Activated CD4-positive, alpha-beta T cell treated with anti-CD3 and anti-CD28 coated beads for 36 hours (primary cell): ENCODE measurements around the gene RIC1. TPM values are rescaled to one million over a fixed set of nuclear protein-coding genes. Genes with fewer than 3 reads are reported as not detected.

ENCODE experiments used
- ATAC-seq: fragments of 200-7000 bp; cut with Tn5 transposase; one replicate; pipeline ENCODE4 v1.10.0; 2021; ENCODE audit warnings: mild to moderate bottlenecking, moderate library complexity
- CTCF ChIA-PET: fragments of 350-600 bp; sonication (Branson Sonifier 250); formaldehyde crosslinking; loops from one replicate; lab custom pipeline; 2021; ENCODE audit warnings: antibody characterized with exemption; lab: Charles Lee
- POLR2A ChIA-PET: fragments of 350-600 bp; sonication (Branson Sonifier 250); formaldehyde crosslinking; loops from one replicate; lab custom pipeline; 2021; ENCODE audit warnings: antibody characterized with exemption, inconsistent platforms; lab: Charles Lee
- DNase-seq: peaks from one replicate; pipeline ENCODE4 v3.0.0-alpha.2; 2020
- H3K27ac Mint-ChIP-seq: one replicate; pipeline ENCODE4 v1.8.0; 2021; ENCODE audit warnings: mixed read lengths
- H3K27me3 Mint-ChIP-seq: one replicate; pipeline ENCODE4 v1.8.0; 2021; ENCODE audit warnings: mixed read lengths
- H3K36me3 Mint-ChIP-seq: one replicate; pipeline ENCODE4 v1.8.0; 2021; ENCODE audit warnings: low read depth, mixed read lengths
- H3K4me1 Mint-ChIP-seq: one replicate; pipeline ENCODE4 v1.8.0; 2021; ENCODE audit warnings: mixed read lengths
- H3K4me3 Mint-ChIP-seq: one replicate; pipeline ENCODE4 v1.8.0; 2021; ENCODE audit warnings: mild to moderate bottlenecking, moderate library complexity, mixed read lengths
- H3K9me3 Mint-ChIP-seq: one replicate; pipeline ENCODE4 v1.8.0; 2021; ENCODE audit warnings: low read depth, mixed read lengths
- intact Hi-C, 2 experiments: fragments of 100-400 bp; cut with DNase I in 1 of 2; cut with micrococcal nuclease in 1 of 2; formaldehyde crosslinking; loops; one replicate each; pipeline versions ENCODE4 v1.14.2 to v1.15.1; 2022 to 2024; cut with DNase I, micrococcal nuclease
- total RNA-seq, 2 experiments: library from RNA; stranded (reverse); gene quantifications; one replicate each; pipeline ENCODE4 v1.2.3, GENCODE V29; 2021

RIC1 gene
- total RNA-seq, 2 experiments from 2014 or later: 13.6 to 17.1 TPM

GRCh38 chr9:5800969-5801738 is 172.2 kb downstream of the RIC1 start:
- no peak for DNase-seq
- Mint-ChIP-seq H3K9me3 (no peaks in the 10 kb centered on the region), H3K4me1 (peaks cover 21% of the 10 kb centered on the region), H3K27ac (no peak overlapping the region), H3K4me3 (no peak overlapping the region), H3K36me3 (peaks cover 17% of the 10 kb centered on the region), H3K27me3 (no peaks in the 10 kb centered on the region)
- intact Hi-C loops: loop anchor here in 1 of 2 experiments (5.0 kb wide), 1 partner anchor 251 kb away; no protein-coding TSS in a partner anchor
- peak; percentile 75 for ATAC-seq
- CTCF ChIA-PET: interaction anchor here (1.0 kb wide), 2 partner anchors 8 to 32 kb away, joined by 3 read pairs; partner anchors contain the start of gene ERMP1
- POLR2A ChIA-PET: no interaction called here

- ATAC-seq: no peak
- H3K4me1 Mint-ChIP-seq: peaks cover 21% of the 10 kb centered on the region
These were observed 172.8 kb downstream of the RIC1 start for GRCh38 chr9:5801739-5802113.

GRCh38 chr9:5805478-5805877 is 176.6 kb downstream of the RIC1 start:
- ChIA-PET POLR2A (interaction anchor here (0.7 kb wide), 1 partner anchor 67 kb away, joined by 3 read pairs; no protein-coding TSS in a partner anchor), CTCF (interaction anchor here (0.9 kb wide), 1 partner anchor 53 kb away, joined by 3 read pairs; no protein-coding TSS in a partner anchor)
- H3K27ac Mint-ChIP-seq: no peak overlapping the region
- intact Hi-C loops: no loop called here
- DNase-seq (no peak), ATAC-seq (no peak)
- H3K27me3 Mint-ChIP-seq: no peaks in the 10 kb centered on the region
- peaks cover 10% of the 10 kb centered on the region for H3K4me1 Mint-ChIP-seq
- no peak overlapping the region for H3K4me3 Mint-ChIP-seq
- H3K9me3 Mint-ChIP-seq: no peaks in the 10 kb centered on the region
- peaks cover 15% of the 10 kb centered on the region for H3K36me3 Mint-ChIP-seq

More at GRCh38 chr9:5801739-5802113, 172.8 kb downstream of the RIC1 start:
- no peak for DNase-seq
- CTCF ChIA-PET: interaction anchor here (1.0 kb wide), 1 partner anchor 9 kb away, joined by 3 read pairs; no protein-coding TSS in a partner anchor
- H3K27ac Mint-ChIP-seq: no peak overlapping the region
- H3K27me3 Mint-ChIP-seq: no peaks in the 10 kb centered on the region
- H3K9me3 Mint-ChIP-seq: no peaks in the 10 kb centered on the region
- H3K36me3 Mint-ChIP-seq: peaks cover 13% of the 10 kb centered on the region
- intact Hi-C loops: loop anchor here in 1 of 2 experiments (5.0 kb wide), 1 partner anchor 251 kb away; no protein-coding TSS in a partner anchor
- POLR2A ChIA-PET: no interaction called here
- no peak overlapping the region for H3K4me3 Mint-ChIP-seq

- intact Hi-C loops: no loop called here
- no peak overlapping the region for H3K4me3 Mint-ChIP-seq
- H3K36me3 Mint-ChIP-seq: peaks cover 19% of the 10 kb centered on the region
- no peak for ATAC-seq
- H3K9me3 Mint-ChIP-seq: no peaks in the 10 kb centered on the region
- ChIA-PET CTCF (interaction anchor here (0.7 to 1.6 kb wide), 3 partner anchors 13 to 123 kb away, joined by 3 to 7 read pairs (median 4); no protein-coding TSS in a partner anchor), POLR2A (no interaction called here)
- H3K27me3 Mint-ChIP-seq: no peaks in the 10 kb centered on the region
- DNase-seq: no peak
- no peak overlapping the region for H3K27ac Mint-ChIP-seq
- H3K4me1 Mint-ChIP-seq: no peaks in the 10 kb centered on the region
These were observed 182.8 kb downstream of the RIC1 start for GRCh38 chr9:5811751-5812150.

GRCh38 chr9:5813824-5814223 is 184.9 kb downstream of the RIC1 start:
- H3K27me3 Mint-ChIP-seq: no peaks in the 10 kb centered on the region
- H3K4me1 Mint-ChIP-seq: no peaks in the 10 kb centered on the region
- POLR2A ChIA-PET: no interaction called here
- no peaks in the 10 kb centered on the region for H3K9me3 Mint-ChIP-seq
- H3K36me3 Mint-ChIP-seq: peaks cover 30% of the 10 kb centered on the region
- H3K27ac Mint-ChIP-seq: no peak overlapping the region
- DNase-seq: no peak
- H3K4me3 Mint-ChIP-seq: no peak overlapping the region
- no peak for ATAC-seq
- CTCF ChIA-PET: no interaction called here
- intact Hi-C loops: no loop called here

GRCh38 chr9:5815461-5815860 is 186.6 kb downstream of the RIC1 start:
- ATAC-seq: no peak

GRCh38 chr9:5817862-5818261 is 189.0 kb downstream of the RIC1 start:
- no peak for DNase-seq
- no peak for ATAC-seq
- H3K4me3 Mint-ChIP-seq: no peak overlapping the region
- peaks cover 5% of the 10 kb centered on the region for H3K4me1 Mint-ChIP-seq
- H3K27me3 Mint-ChIP-seq: no peaks in the 10 kb centered on the region
- CTCF ChIA-PET: interaction anchor here (1.8 kb wide), 1 partner anchor 15 kb away, joined by 4 read pairs; the partner anchor contains the start of gene ERMP1
- H3K27ac Mint-ChIP-seq: no peak overlapping the region
- POLR2A ChIA-PET: interaction anchor here (0.6 kb wide), 1 partner anchor 9 kb away, joined by 5 read pairs; no protein-coding TSS in a partner anchor
- intact Hi-C loops: no loop called here
- peaks cover 30% of the 10 kb centered on the region for H3K36me3 Mint-ChIP-seq
- H3K9me3 Mint-ChIP-seq: no peaks in the 10 kb centered on the region

More at GRCh38 chr9:5815461-5815860, 186.6 kb downstream of the RIC1 start:
- H3K4me3 Mint-ChIP-seq: no peak overlapping the region
- CTCF ChIA-PET: no interaction called here
- intact Hi-C loops: no loop called here
- POLR2A ChIA-PET: no interaction called here
- H3K27me3 Mint-ChIP-seq: no peaks in the 10 kb centered on the region
- DNase-seq: no peak
- H3K9me3 Mint-ChIP-seq: no peaks in the 10 kb centered on the region
- H3K27ac Mint-ChIP-seq: no peak overlapping the region
- peaks cover 28% of the 10 kb centered on the region for H3K36me3 Mint-ChIP-seq
- peaks cover 1% of the 10 kb centered on the region for H3K4me1 Mint-ChIP-seq

GRCh38 chr9:5818424-5819142 is 189.7 kb downstream of the RIC1 start:
- Mint-ChIP-seq H3K36me3 (peaks cover 33% of the 10 kb centered on the region), H3K4me3 (no peak overlapping the region), H3K9me3 (no peaks in the 10 kb centered on the region), H3K4me1 (peaks cover 5% of the 10 kb centered on the region), H3K27ac (no peak overlapping the region), H3K27me3 (no peaks in the 10 kb centered on the region)
- intact Hi-C loops: no loop called here
- ChIA-PET POLR2A (interaction anchor here (0.6 kb wide), 1 partner anchor 8 kb away, joined by 5 read pairs; no protein-coding TSS in a partner anchor), CTCF (interaction anchor here (0.7 kb wide), 1 partner anchor 795 kb away, joined by 3 read pairs; no protein-coding TSS in a partner anchor)
- no peak for ATAC-seq
- no peak for DNase-seq

GRCh38 chr9:5819174-5819573 is 190.3 kb downstream of the RIC1 start:
- DNase-seq (no peak), ATAC-seq (no peak)
- peaks cover 5% of the 10 kb centered on the region for H3K4me1 Mint-ChIP-seq
- intact Hi-C loops: no loop called here
- H3K4me3 Mint-ChIP-seq: no peak overlapping the region
- no peak overlapping the region for H3K27ac Mint-ChIP-seq
- POLR2A ChIA-PET: no interaction called here
- CTCF ChIA-PET: interaction anchor here (0.7 kb wide), 1 partner anchor 795 kb away, joined by 3 read pairs; no protein-coding TSS in a partner anchor
- no peaks in the 10 kb centered on the region for H3K9me3 Mint-ChIP-seq
- H3K36me3 Mint-ChIP-seq: peaks cover 34% of the 10 kb centered on the region
- no peaks in the 10 kb centered on the region for H3K27me3 Mint-ChIP-seq

- Mint-ChIP-seq H3K27me3 (no peaks in the 10 kb centered on the region), H3K4me3 (no peak overlapping the region), H3K9me3 (no peaks in the 10 kb centered on the region), H3K36me3 (peaks cover 37% of the 10 kb centered on the region), H3K27ac (no peak overlapping the region), H3K4me1 (peaks cover 5% of the 10 kb centered on the region)
- CTCF ChIA-PET: interaction anchor here (3.4 kb wide), 1 partner anchor 12 kb away, joined by 19 read pairs; the partner anchor contains the start of gene ERMP1
- intact Hi-C loops: no loop called here
- DNase-seq (no peak), ATAC-seq (no peak)
- POLR2A ChIA-PET: no interaction called here
These were observed 191.5 kb downstream of the RIC1 start for GRCh38 chr9:5820425-5820824.

GRCh38 chr9:5825223-5825622 is 196.3 kb downstream of the RIC1 start:
- ChIA-PET CTCF (interaction anchor here (1.3 to 2.8 kb wide), 2 partner anchors 8 to 11 kb away, joined by 5 to 10 read pairs; no protein-coding TSS in a partner anchor), POLR2A (interaction anchor here (0.7 kb wide), 1 partner anchor 9 kb away, joined by 3 read pairs; no protein-coding TSS in a partner anchor)
- intact Hi-C loops: no loop called here
- DNase-seq (no peak), ATAC-seq (peak; percentile 44)
- H3K27ac Mint-ChIP-seq: no peak overlapping the region
- H3K27me3 Mint-ChIP-seq: no peaks in the 10 kb centered on the region
- peaks cover 31% of the 10 kb centered on the region for H3K36me3 Mint-ChIP-seq
- H3K9me3 Mint-ChIP-seq: no peaks in the 10 kb centered on the region
- peaks cover 18% of the 10 kb centered on the region for H3K4me1 Mint-ChIP-seq
- H3K4me3 Mint-ChIP-seq: no peak overlapping the region
